Breast epithelium (tissue), 4 donors: Measurements from ENCODE around the gene RPH3AL. TPM values are rescaled to one million over a fixed set of nuclear protein-coding genes. Genes with fewer than 3 reads are reported as not detected.
A peak's percentile ranks its signal among the peaks of the same experiment; 100 is the strongest.
"Not testable (repeated sequence)": the region's sequence is repeated elsewhere in the genome, so short reads cannot be mapped to it uniquely, and the experiment has no call there.

Experiments
- DNase-seq, 2 donors: peaks; one replicate each; pipeline ENCODE4 v3.0.0-alpha.2; 2019; ENCODE audit warnings: low spot score in 2 of 2
- H3K27ac ChIP-seq, 2 donors: fragments of 200-600 bp; sonication (generic) in 1 of 2; one replicate each; pipeline ENCODE4 v1.5.1; 2016 to 2019; ENCODE audit warnings: mild to moderate bottlenecking in 1 of 2
- H3K27me3 ChIP-seq, 2 donors: fragments of 200-600 bp; sonication (generic) in 1 of 2; one replicate each; pipeline versions ENCODE4 v1.5.1 to v1.6.0; 2017 to 2019; ENCODE audit warnings: control low read depth in 1 of 2, mild to moderate bottlenecking in 1 of 2
- H3K36me3 ChIP-seq: fragments of 200-600 bp; one replicate; pipeline ENCODE4 v1.5.1; 2019
- H3K4me1 ChIP-seq, 2 donors: fragments of 200-600 bp; sonication (generic); one replicate each; pipeline ENCODE4 v1.5.1; 2016 to 2019; ENCODE audit warnings: control low read depth in 1 of 2
- H3K4me3 ChIP-seq, 3 donors: fragments of 200-600 bp; sonication (generic); 1 replicate in 2 of 3; 2 replicates in 1 of 3; pipeline ENCODE4 v1.5.1; 2016 to 2019; ENCODE audit warnings: mild to moderate bottlenecking in 3 of 3, moderate library complexity in 2 of 3
- H3K9me3 ChIP-seq, 2 donors: fragments of 200-600 bp; sonication (generic) in 1 of 2; one replicate each; pipeline ENCODE4 v1.5.1; 2016 to 2019; ENCODE audit warnings: control low read depth in 1 of 2
- CTCF ChIP-seq, 3 donors: fragments of 450-650 bp; IDR thresholded peaks; one replicate each; pipeline ENCODE4 v1.5.1; 2016 to 2017; ENCODE audit warnings: antibody characterized with exemption in 3 of 3, mild to moderate bottlenecking in 3 of 3, moderate library complexity in 3 of 3
- POLR2A ChIP-seq: fragments of 450-650 bp; IDR thresholded peaks from one replicate; pipeline ENCODE4 v1.6.1; 2016; ENCODE audit warnings: antibody characterized with exemption, mild to moderate bottlenecking, moderate library complexity
- POLR2AphosphoS5 ChIP-seq, 3 donors: sonication (generic); formaldehyde crosslinking; IDR thresholded peaks; one replicate each; pipeline ENCODE4 v1.6.1; 2017; ENCODE audit warnings: antibody characterized with exemption in 3 of 3
- intact Hi-C: fragments of 100-400 bp; cut with DNase I; formaldehyde crosslinking; loops from one replicate; pipeline ENCODE4 v1.15.1; 2023; ENCODE audit warnings: low total_unique reads
- total RNA-seq, 3 donors: library from RNA; depleted of rRNA; stranded (reverse); fragments of >200 nt; gene quantifications; one replicate each; pipeline ENCODE4 v1.1.0, GENCODE V29; 2016

Gene RPH3AL
- total RNA-seq, 3 donors from 2014 or later, result 9.6 to 15.7 (median 15.4) TPM

GRCh38 chr17:202501-202951 is 150.1 kb downstream of the RPH3AL start:
- DNase-seq, result no peak
- H3K9me3 ChIP-seq, result no peaks in the 10 kb centered on the region

GRCh38 chr17:201736-202135 is 150.9 kb downstream of the RPH3AL start:
- H3K9me3 ChIP-seq, DNase-seq, intact Hi-C loops, H3K36me3 ChIP-seq, H3K27me3 ChIP-seq, H3K4me3 ChIP-seq, H3K4me1 ChIP-seq, H3K27ac ChIP-seq: not testable (repeated sequence)

More at GRCh38 chr17:202501-202951, 150.1 kb downstream of the RPH3AL start:
- TF ChIP-seq POLR2A, result no peak
- TF ChIP-seq POLR2AphosphoS5 (IDR thresholded peaks at IDR 0.05), result no peak
- no peak for TF ChIP-seq CTCF (IDR thresholded peaks at IDR 0.05)
- H3K4me1 ChIP-seq, result no peaks in the 10 kb centered on the region
- intact Hi-C loops, result no loop called here
- H3K27me3 ChIP-seq, result no peaks in the 10 kb centered on the region
- H3K4me3 ChIP-seq, result no peak overlapping the region
- no peak overlapping the region for H3K27ac ChIP-seq
- H3K36me3 ChIP-seq, result no peaks in the 10 kb centered on the region

- H3K27ac ChIP-seq, H3K27me3 ChIP-seq, DNase-seq, intact Hi-C loops, H3K4me3 ChIP-seq, H3K36me3 ChIP-seq, H3K4me1 ChIP-seq, H3K9me3 ChIP-seq: not testable (repeated sequence)
Observed at GRCh38 chr17:201257-201656, 151.3 kb downstream of the RPH3AL start.

- no peaks in the 10 kb centered on the region for H3K27me3 ChIP-seq
- H3K36me3 ChIP-seq, result no peaks in the 10 kb centered on the region
- H3K4me3 ChIP-seq, result no peak overlapping the region
- peak overlapping the region in 1 of 2 donors; percentile 2 for H3K27ac ChIP-seq
- no peak for TF ChIP-seq CTCF (IDR thresholded peaks at IDR 0.05)
- TF ChIP-seq POLR2A, result no peak
- TF ChIP-seq POLR2AphosphoS5 (IDR thresholded peaks at IDR 0.05), result no peak
- no peak for DNase-seq
- H3K4me1 ChIP-seq, result no peaks in the 10 kb centered on the region
- H3K9me3 ChIP-seq, result no peaks in the 10 kb centered on the region
- intact Hi-C loops, result no loop called here
Observed at GRCh38 chr17:200586-200985, 152.0 kb downstream of the RPH3AL start.

- TF ChIP-seq CTCF (IDR thresholded peaks at IDR 0.05) (no peak), POLR2AphosphoS5 (IDR thresholded peaks at IDR 0.05) (peak in 1 of 3 donors; percentile 40)
- Histone ChIP-seq H3K4me1 (no peaks in the 10 kb centered on the region), H3K9me3 (no peaks in the 10 kb centered on the region), H3K4me3 (peak overlapping the region in 1 of 3 donors; percentile 37), H3K27me3 (peaks cover 0 to 4% of the 10 kb centered on the region in 2 donors), H3K36me3 (no peaks in the 10 kb centered on the region), H3K27ac (peak overlapping the region in 1 of 2 donors; percentile 64)
- DNase-seq, result peak in 1 of 2 donors; percentile 64
- intact Hi-C loops, result no loop called here
Observed at GRCh38 chr17:199806-200545, 152.6 kb downstream of the RPH3AL start.

- TF ChIP-seq CTCF (IDR thresholded peaks at IDR 0.05) (no peak), POLR2A (no peak), POLR2AphosphoS5 (IDR thresholded peaks at IDR 0.05) (no peak)
- intact Hi-C loops, result no loop called here
- Histone ChIP-seq H3K36me3 (no peaks in the 10 kb centered on the region), H3K4me1 (no peaks in the 10 kb centered on the region), H3K27ac (peak overlapping the region in 1 of 2 donors; percentile 64), H3K27me3 (peaks cover 0 to 4% of the 10 kb centered on the region in 2 donors), H3K9me3 (no peaks in the 10 kb centered on the region), H3K4me3 (peak overlapping the region in 1 of 3 donors; percentile 35)
- DNase-seq, result no peak
Observed at GRCh38 chr17:199191-199604, 153.4 kb downstream of the RPH3AL start.

- not testable (repeated sequence) for DNase-seq, H3K27me3 ChIP-seq, H3K36me3 ChIP-seq
Observed at GRCh38 chr17:198225-198624, 154.4 kb downstream of the RPH3AL start.

More at GRCh38 chr17:198225-198624, 154.4 kb downstream of the RPH3AL start:
- H3K4me1 ChIP-seq, H3K9me3 ChIP-seq, intact Hi-C loops, H3K27ac ChIP-seq, H3K4me3 ChIP-seq: not testable (repeated sequence)
